Body of pancreas (tissue), 4 donors: ENCODE data around the gene JPH2. TPM values are rescaled to one million over a fixed set of nuclear protein-coding genes. Genes with fewer than 3 reads are reported as not detected.

Experiments
- ATAC-seq: fragments of 150-250 bp; one replicate; pipeline ENCODE4 v1.9.1; 2016
- DNase-seq, 4 donors: peaks; one replicate each; pipeline ENCODE4 v3.0.0-alpha.2; 2019
- H3K27ac ChIP-seq, 4 donors: fragments of 200-600 bp; sonication (generic); 1 replicate in 3 of 4; 2 replicates in 1 of 4; pipeline versions ENCODE4 v1.5.1 to v1.6.1; 2016 to 2019; ENCODE audit warnings: mild to moderate bottlenecking in 1 of 4, mixed read lengths in 1 of 4, moderate library complexity in 1 of 4
- H3K27me3 ChIP-seq, 2 donors: fragments of 200-600 bp; sonication (generic); one replicate each; pipeline ENCODE4 v1.6.0; 2016; ENCODE audit warnings: mild to moderate bottlenecking in 1 of 2
- H3K36me3 ChIP-seq, 2 donors: fragments of 200-600 bp; sonication (generic); replicated peaks in 1 of 2; 2 replicates each; pipeline ENCODE4 v1.5.1; 2016; ENCODE audit warnings: low read depth in 2 of 2; ENCODE audit not compliant: insufficient read depth in 1 of 2
- H3K4me1 ChIP-seq: fragments of 200-600 bp; sonication (generic); one replicate; pipeline ENCODE4 v1.6.0; 2016
- H3K4me3 ChIP-seq, 2 donors: fragments of 200-600 bp; sonication (generic); 1 replicate in 1 of 2; 2 replicates in 1 of 2; pipeline ENCODE4 v1.5.1; 2016 to 2019
- H3K9me3 ChIP-seq, 3 donors: fragments of 200-600 bp; sonication (generic); 1 replicate in 2 of 3; 2 replicates in 1 of 3; pipeline ENCODE4 v1.5.1; 2016
- CTCF ChIP-seq, 7 experiments: fragments of 450-650 bp in 4 of 7; fragments of 200-600 bp in 3 of 7; sonication (generic) in 3 of 7; IDR thresholded peaks; one replicate each; pipeline ENCODE4 v1.5.1; 2016 to 2019; ENCODE audit warnings: antibody characterized with exemption in 7 of 7
- POLR2A ChIP-seq, 3 donors: fragments of 450-650 bp; IDR thresholded peaks; one replicate each; pipeline ENCODE4 v1.6.1; 2016; ENCODE audit warnings: antibody characterized with exemption in 3 of 3, mild to moderate bottlenecking in 2 of 3
- WGBS, 2 donors: methylation state at CpG; one replicate each; pipeline ENCODE4 v1.1.5; 2017; 5-methylcytosine and 5-hydroxymethylcytosine counted together
- intact Hi-C: fragments of 100-400 bp; cut with DNase I; formaldehyde crosslinking; loops from one replicate; pipeline ENCODE4 v1.15.1; 2023
- total RNA-seq, 2 donors: library from RNA; depleted of rRNA; stranded (reverse); fragments of >200 nt; gene quantifications; one replicate each; pipeline ENCODE4 v1.1.0, GENCODE V29; 2016

Gene JPH2
- total RNA-seq, 2 donors from 2014 or later: 1.6 to 2.1 TPM

GRCh38 chr20:44092551-44093248 lies 94.3 kb downstream of the JPH2 start:
- no peaks in the 10 kb centered on the region for H3K9me3 ChIP-seq
- DNase-seq: no peak
- no peak overlapping the region for H3K27ac ChIP-seq
- H3K4me1 ChIP-seq: no peaks in the 10 kb centered on the region
- intact Hi-C loops: no loop called here
- no peak for ATAC-seq
- 50 to 61% methylated on average over 9 of the region's 9 CpGs for WGBS, 2 donors
- H3K4me3 ChIP-seq: no peak overlapping the region
- no peaks in the 10 kb centered on the region for H3K27me3 ChIP-seq
- no peaks in the 10 kb centered on the region for H3K36me3 ChIP-seq
- TF ChIP-seq CTCF (IDR thresholded peaks at IDR 0.05) (peak in 6 of 7 experiments; percentile 18 to 24 (median 20)), POLR2A (IDR thresholded peaks at IDR 0.05) (no peak)

GRCh38 chr20:44091026-44091425 lies 96.0 kb downstream of the JPH2 start:
- H3K4me3 ChIP-seq: no peak overlapping the region
- no peaks in the 10 kb centered on the region for H3K27me3 ChIP-seq
- H3K9me3 ChIP-seq: no peaks in the 10 kb centered on the region
- H3K4me1 ChIP-seq: no peaks in the 10 kb centered on the region
- no peak overlapping the region for H3K27ac ChIP-seq
- TF ChIP-seq POLR2A (IDR thresholded peaks at IDR 0.05) (no peak), CTCF (IDR thresholded peaks at IDR 0.05) (no peak)
- DNase-seq (no peak), ATAC-seq (no peak)
- intact Hi-C loops: no loop called here
- no peaks in the 10 kb centered on the region for H3K36me3 ChIP-seq
- WGBS, 2 donors: 50 to 61% methylated on average over 1 to 4 of the region's 4 CpGs

- intact Hi-C loops: no loop called here
- DNase-seq (peak; percentile 57 to 65 (median 60)), ATAC-seq (peak; percentile 63)
- Histone ChIP-seq H3K27me3 (no peaks in the 10 kb centered on the region), H3K4me1 (no peaks in the 10 kb centered on the region), H3K4me3 (no peak overlapping the region), H3K9me3 (no peaks in the 10 kb centered on the region), H3K36me3 (no peaks in the 10 kb centered on the region), H3K27ac (no peak overlapping the region)
- TF ChIP-seq POLR2A (IDR thresholded peaks at IDR 0.05): no peak
- TF ChIP-seq CTCF (IDR thresholded peaks at IDR 0.05): no peak
- WGBS, 2 donors: 54 to 56% methylated on average over 7 of the region's 7 CpGs
These were observed 96.9 kb downstream of the JPH2 start for GRCh38 chr20:44089987-44090674.

- no peaks in the 10 kb centered on the region for H3K36me3 ChIP-seq
- 74 to 81% methylated on average over 3 to 4 of the region's 4 CpGs for WGBS, 2 donors
- intact Hi-C loops: no loop called here
These were observed 99.2 kb downstream of the JPH2 start for GRCh38 chr20:44087857-44088120.

More at GRCh38 chr20:44087857-44088120, 99.2 kb downstream of the JPH2 start:
- no peak for ATAC-seq
- no peak overlapping the region for H3K4me3 ChIP-seq
- H3K9me3 ChIP-seq: no peaks in the 10 kb centered on the region
- H3K4me1 ChIP-seq: no peaks in the 10 kb centered on the region
- no peak for DNase-seq
- H3K27ac ChIP-seq: no peak overlapping the region
- H3K27me3 ChIP-seq: no peaks in the 10 kb centered on the region
- TF ChIP-seq POLR2A (IDR thresholded peaks at IDR 0.05): no peak
- TF ChIP-seq CTCF (IDR thresholded peaks at IDR 0.05): no peak
